Activated naive CD8-positive, alpha-beta T cell treated with anti-CD3 and anti-CD28 coated beads for 36 hours (primary cell): ENCODE results near the gene THOP1. TPM values are rescaled to one million over a fixed set of nuclear protein-coding genes. Genes with fewer than 3 reads are reported as not detected.

Experiments used
- DNase-seq: peaks from one replicate; pipeline ENCODE4 v3.0.0; 2021
- H3K27ac Mint-ChIP-seq: one replicate; pipeline ENCODE4 v1.8.0; 2022; ENCODE audit warnings: mild to moderate bottlenecking, moderate library complexity, mixed read lengths
- H3K27me3 Mint-ChIP-seq: one replicate; pipeline ENCODE4 v1.8.0; 2022; ENCODE audit warnings: mild to moderate bottlenecking, mixed read lengths
- H3K36me3 Mint-ChIP-seq: one replicate; pipeline ENCODE4 v1.8.0; 2021; ENCODE audit warnings: mild to moderate bottlenecking, mixed read lengths
- H3K4me1 Mint-ChIP-seq: one replicate; pipeline ENCODE4 v1.8.0; 2021; ENCODE audit warnings: mixed read lengths
- H3K4me3 Mint-ChIP-seq: one replicate; pipeline ENCODE4 v1.8.0; 2022; ENCODE audit warnings: mild to moderate bottlenecking, moderate library complexity, mixed read lengths
- H3K9me3 Mint-ChIP-seq: one replicate; pipeline ENCODE4 v1.8.0; 2022; ENCODE audit warnings: mixed read lengths
- total RNA-seq, 2 experiments: library from RNA; stranded (reverse); gene quantifications; one replicate each; pipeline ENCODE4 v1.2.3, GENCODE V29; 2021

Gene THOP1
- total RNA-seq, 2 experiments from 2014 or later: 164 to 170 TPM

DNA sequence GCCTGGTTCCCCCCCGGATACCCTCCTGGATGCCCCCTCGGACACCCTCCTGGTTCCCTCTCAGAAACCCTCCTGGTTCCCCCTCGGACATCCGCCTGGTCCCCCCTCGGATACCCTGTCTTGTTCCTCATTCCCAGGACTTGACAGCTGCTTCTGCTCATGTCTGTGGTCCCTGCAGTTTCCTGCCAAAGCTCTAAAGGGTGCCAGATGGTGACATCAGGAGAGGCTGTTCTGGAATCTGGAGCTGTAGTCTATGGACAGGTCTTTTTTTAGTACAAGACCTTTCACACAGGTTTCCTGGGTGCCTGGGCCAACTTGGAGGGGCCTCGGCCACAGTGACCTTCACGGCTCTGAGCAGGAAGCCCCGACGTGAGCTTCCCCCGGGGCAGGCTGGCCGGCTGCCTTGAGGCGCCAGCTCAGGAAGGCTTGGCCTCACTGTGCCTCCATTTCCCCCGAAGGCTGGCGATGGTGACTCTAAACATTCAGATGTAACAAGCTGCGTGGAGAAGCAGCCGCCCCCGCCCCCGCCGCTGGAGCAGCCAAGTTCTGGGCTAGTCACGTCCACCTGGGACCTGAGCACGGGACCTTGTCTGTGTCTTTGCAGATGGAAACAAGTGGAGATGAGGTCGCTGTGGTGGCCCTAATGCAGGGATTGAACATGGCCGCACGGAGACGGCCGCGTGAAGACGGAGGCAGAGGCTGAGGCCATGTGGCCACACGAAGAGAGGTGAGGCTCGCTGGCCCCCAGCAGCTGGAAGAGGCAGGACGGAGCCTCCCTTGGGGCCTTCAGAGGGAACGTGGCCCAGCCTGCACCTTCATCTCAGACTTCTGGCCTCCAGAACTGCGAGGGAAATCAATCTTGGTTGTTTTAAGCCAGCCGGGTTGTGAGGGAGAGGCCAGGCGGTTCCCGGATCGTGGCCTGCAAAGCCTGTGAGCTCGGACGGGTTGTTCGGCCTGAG is 15.0 kb upstream of the THOP1 start:
- Mint-ChIP-seq H3K4me1 (peaks cover 8% of the 10 kb centered on the region), H3K9me3 (no peaks in the 10 kb centered on the region), H3K36me3 (peaks cover 9% of the 10 kb centered on the region), H3K27ac (no peak overlapping the region), H3K27me3 (no peaks in the 10 kb centered on the region), H3K4me3 (no peak overlapping the region)
- no peak for DNase-seq

- H3K27me3 Mint-ChIP-seq: no peaks in the 10 kb centered on the region
Measured at GRCh38 chr19:2771786-2772674, 13.3 kb upstream of the THOP1 start.

GRCh38 chr19:2774083-2774679 is 11.1 kb upstream of the THOP1 start:
- H3K4me1 Mint-ChIP-seq: peaks cover 20% of the 10 kb centered on the region
- no peaks in the 10 kb centered on the region for H3K27me3 Mint-ChIP-seq
- no peaks in the 10 kb centered on the region for H3K9me3 Mint-ChIP-seq
- peak overlapping the region; percentile 52 for H3K27ac Mint-ChIP-seq
- DNase-seq: no peak
- H3K36me3 Mint-ChIP-seq: peaks cover 23% of the 10 kb centered on the region
- no peak overlapping the region for H3K4me3 Mint-ChIP-seq

More at GRCh38 chr19:2771786-2772674, 13.3 kb upstream of the THOP1 start:
- no peak for DNase-seq
- peaks cover 17% of the 10 kb centered on the region for H3K4me1 Mint-ChIP-seq
- no peak overlapping the region for H3K4me3 Mint-ChIP-seq
- no peak overlapping the region for H3K27ac Mint-ChIP-seq
- peaks cover 22% of the 10 kb centered on the region for H3K36me3 Mint-ChIP-seq
- no peaks in the 10 kb centered on the region for H3K9me3 Mint-ChIP-seq

DNA sequence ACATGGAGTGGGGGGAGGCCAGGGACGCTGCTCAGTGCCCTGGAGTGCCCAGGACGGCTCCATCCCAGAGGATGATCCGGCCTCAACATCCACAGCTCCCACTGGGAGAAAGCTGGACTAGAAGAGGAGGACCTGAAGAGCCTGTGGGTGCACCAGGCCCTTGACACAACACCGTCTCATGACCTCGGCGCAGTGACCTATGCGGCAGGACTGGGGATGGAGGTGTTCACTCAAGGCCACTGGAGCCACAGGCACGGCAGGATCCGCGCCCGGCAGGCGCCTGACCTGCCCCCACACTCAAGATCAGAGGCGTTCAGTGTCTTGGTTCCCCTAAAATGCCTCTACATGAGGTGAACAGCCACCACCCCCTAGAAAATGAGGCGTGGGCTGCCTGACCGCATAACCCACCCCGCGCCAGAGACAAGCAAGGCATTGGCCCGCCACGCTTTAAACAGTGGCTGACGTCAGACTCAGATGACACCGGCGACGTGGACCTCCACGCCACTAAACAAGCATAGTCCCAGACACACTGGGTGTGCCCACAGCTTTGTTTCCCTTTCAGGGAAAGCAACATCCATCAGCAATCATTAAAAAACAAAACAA is 10.2 kb upstream of the THOP1 start:
- Mint-ChIP-seq H3K4me3 (peak overlapping the region; percentile 78), H3K27me3 (no peaks in the 10 kb centered on the region), H3K9me3 (no peaks in the 10 kb centered on the region), H3K27ac (peak overlapping the region; percentile 92), H3K36me3 (peaks cover 23% of the 10 kb centered on the region), H3K4me1 (peaks cover 21% of the 10 kb centered on the region)
- no peak for DNase-seq

DNA sequence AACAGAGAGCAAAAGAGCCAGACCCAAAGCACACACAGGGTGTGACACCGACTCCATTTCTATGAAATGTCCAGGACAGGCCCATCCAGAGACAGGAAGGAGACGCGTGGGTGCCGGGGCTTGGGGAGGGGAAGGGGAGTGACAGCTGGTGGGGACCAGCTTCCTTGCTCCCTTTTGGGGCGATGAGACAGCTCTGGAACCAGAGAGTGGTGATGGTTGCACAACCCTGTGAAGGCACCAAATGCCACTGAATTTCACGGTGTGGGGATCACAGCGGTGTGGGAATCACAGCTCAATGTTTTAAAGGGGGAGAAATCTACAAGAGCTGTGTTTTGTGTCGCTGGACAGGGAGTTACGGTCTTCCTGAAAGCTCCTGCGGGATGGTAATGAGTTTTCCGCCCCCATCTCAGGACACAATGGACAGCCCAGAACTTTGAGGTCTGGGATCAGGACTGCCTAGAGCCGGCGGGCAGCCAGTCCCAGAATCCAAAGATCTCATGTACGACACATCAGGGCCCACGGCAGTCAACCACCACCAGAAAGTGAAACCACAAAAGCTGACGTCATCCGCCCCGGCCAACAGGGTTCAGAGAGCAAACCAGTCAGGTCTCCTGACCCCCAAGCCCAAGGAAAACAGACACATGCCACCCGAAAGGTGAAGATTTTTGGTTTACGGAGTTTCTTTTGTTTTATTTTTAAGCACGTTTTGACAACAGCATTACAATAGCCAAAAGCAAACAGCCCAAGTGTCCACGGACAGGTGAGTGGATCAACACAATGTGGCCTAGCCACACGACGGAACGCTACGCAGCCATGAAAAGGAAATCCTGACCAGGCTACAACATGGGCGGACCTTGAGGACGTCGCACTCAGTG is 9.5 kb upstream of the THOP1 start:
- Mint-ChIP-seq H3K4me3 (peak overlapping the region; percentile 78), H3K27ac (peak overlapping the region; percentile 92), H3K4me1 (peaks cover 27% of the 10 kb centered on the region), H3K9me3 (no peaks in the 10 kb centered on the region), H3K27me3 (no peaks in the 10 kb centered on the region), H3K36me3 (peaks cover 23% of the 10 kb centered on the region)
- DNase-seq: peak; percentile 78

GRCh38 chr19:2777952-2778683 is 7.2 kb upstream of the THOP1 start:
- no peak for DNase-seq
- Mint-ChIP-seq H3K36me3 (peaks cover 21% of the 10 kb centered on the region), H3K27me3 (no peaks in the 10 kb centered on the region), H3K4me1 (peaks cover 32% of the 10 kb centered on the region), H3K4me3 (no peak overlapping the region), H3K9me3 (no peaks in the 10 kb centered on the region), H3K27ac (no peak overlapping the region)

DNA sequence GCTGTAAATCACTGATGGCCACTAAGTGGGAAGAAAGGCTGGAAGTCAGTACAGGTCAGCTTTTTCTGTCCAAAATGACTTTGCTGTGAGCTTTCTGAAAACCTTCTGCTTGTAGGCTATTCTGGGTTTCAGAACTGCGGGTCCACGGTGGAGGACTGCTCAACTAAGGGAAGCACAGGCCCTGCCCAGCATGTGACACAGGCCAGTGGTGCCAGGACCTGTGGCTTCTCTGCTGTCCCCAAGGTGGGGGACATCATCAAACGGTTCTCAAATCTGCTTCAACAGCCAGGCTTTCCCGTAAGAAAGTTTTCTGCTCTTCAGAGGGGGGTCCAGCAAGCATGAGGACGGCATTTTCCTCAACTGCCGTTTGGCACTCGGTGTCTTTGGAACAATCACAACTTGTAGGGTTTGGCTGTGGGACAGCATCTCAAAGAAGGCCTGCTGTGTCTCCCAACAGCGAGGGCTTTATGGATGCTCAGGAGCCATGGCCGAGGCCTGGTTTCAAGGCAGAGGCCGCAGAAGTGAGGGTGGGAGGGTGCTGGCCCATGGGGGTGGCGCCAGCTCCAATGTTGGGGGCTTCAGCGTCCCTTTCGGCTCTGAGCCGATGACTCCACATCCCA is 6.1 kb upstream of the THOP1 start:
- Mint-ChIP-seq H3K9me3 (no peaks in the 10 kb centered on the region), H3K4me1 (peaks cover 42% of the 10 kb centered on the region), H3K27me3 (no peaks in the 10 kb centered on the region), H3K36me3 (peaks cover 22% of the 10 kb centered on the region), H3K27ac (no peak overlapping the region), H3K4me3 (no peak overlapping the region)
- DNase-seq: no peak

DNA sequence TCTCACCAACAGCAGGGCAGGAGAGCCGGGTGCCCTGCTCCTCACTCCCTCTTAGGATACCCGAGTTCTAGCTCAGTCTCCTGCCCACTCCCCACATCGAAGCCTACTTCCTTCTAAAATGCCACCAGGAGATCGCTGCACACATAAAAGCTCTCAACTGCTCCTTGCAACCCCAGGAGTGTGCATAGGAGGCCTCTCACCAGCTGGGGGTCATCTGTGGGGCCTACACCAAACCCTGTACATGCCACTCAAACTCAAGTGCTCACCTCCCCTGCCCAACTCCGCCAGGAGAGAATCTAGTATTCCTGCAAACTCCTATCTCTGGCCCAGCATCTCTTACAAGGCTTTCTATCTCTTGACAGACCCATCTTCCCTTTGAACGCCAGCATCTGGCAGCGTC is 5.0 kb upstream of the THOP1 start:
- H3K27me3 Mint-ChIP-seq: no peaks in the 10 kb centered on the region
- DNase-seq: no peak
- peaks cover 20% of the 10 kb centered on the region for H3K36me3 Mint-ChIP-seq
- H3K27ac Mint-ChIP-seq: peak overlapping the region; percentile 36
- H3K9me3 Mint-ChIP-seq: no peaks in the 10 kb centered on the region
- peaks cover 44% of the 10 kb centered on the region for H3K4me1 Mint-ChIP-seq
- no peak overlapping the region for H3K4me3 Mint-ChIP-seq

- Mint-ChIP-seq H3K27me3 (no peaks in the 10 kb centered on the region), H3K36me3 (peaks cover 10% of the 10 kb centered on the region), H3K4me1 (peaks cover 40% of the 10 kb centered on the region), H3K9me3 (no peaks in the 10 kb centered on the region), H3K4me3 (peak overlapping the region; percentile 90), H3K27ac (peak overlapping the region; percentile 80)
- no peak for DNase-seq
Measured at GRCh38 chr19:2782329-2782935, 2.9 kb upstream of the THOP1 start.

DNA sequence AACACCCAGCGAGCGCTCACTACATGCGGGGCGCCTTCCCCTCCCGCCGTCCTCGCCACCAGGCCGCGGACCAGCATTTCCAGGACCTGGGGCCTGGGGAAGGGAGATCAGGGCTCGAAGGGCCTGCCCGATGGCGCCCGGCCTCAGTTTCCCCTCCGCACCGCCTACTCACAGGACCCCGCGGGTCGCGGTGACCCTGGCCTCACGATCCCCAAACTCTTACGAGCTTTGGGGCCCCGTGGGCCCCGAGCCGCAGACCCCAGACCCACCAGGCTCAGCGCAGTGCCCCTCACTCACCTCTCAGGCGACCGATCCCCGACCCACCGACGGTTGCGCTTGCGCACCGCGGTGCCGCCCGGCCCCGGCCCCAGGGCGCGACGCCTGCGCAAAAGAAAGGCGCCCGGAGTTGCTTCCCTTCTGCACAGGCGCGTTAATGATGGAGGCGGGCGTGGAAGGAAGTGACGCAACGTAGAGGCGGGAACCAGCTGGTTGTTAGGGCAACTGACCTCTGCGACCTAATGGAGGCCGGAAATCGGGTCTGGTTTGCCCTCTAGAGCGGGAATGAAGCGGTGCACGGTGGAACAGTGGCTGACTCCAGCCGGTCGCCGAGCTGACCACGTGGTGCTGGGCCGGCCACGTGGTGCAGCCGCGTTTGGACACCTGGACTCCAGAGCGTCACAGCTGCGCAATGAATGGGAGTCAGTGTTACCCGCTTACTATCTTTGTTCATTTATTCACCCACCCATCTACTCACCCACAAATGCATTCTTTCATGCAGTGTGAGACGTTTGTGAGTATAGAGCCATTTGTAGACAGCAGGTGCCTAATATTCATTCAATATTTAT is 2.1 kb upstream of the THOP1 start, which contains the start of gene SGTA:
Gene SGTA (minus strand): TSS at position 338 of the 845 bp plus-strand sequence. CDS start 14,205 bp downstream, outside the sequence.
- Mint-ChIP-seq H3K4me3 (peak within 1 kb of the TSS; percentile 90), H3K4me1 (peaks cover 44% of the 10 kb centered on the region), H3K27me3 (no peaks in the 10 kb centered on the region), H3K9me3 (no peaks in the 10 kb centered on the region), H3K27ac (peak within 1 kb of the TSS; percentile 92), H3K36me3 (peaks cover 13% of the 10 kb centered on the region)
- DNase-seq: peak; percentile 97

GRCh38 chr19:2783781-2784145 is 1.5 kb upstream of the THOP1 start:
- Mint-ChIP-seq H3K4me1 (peaks cover 41% of the 10 kb centered on the region), H3K4me3 (peak overlapping the region; percentile 76), H3K36me3 (peaks cover 14% of the 10 kb centered on the region), H3K27me3 (no peaks in the 10 kb centered on the region), H3K27ac (peak overlapping the region; percentile 92), H3K9me3 (no peaks in the 10 kb centered on the region)
- DNase-seq: no peak

- Mint-ChIP-seq H3K36me3 (peaks cover 19% of the 10 kb centered on the region), H3K27ac (no peak overlapping the region), H3K27me3 (no peaks in the 10 kb centered on the region), H3K4me3 (peak overlapping the region; percentile 97), H3K4me1 (peaks cover 32% of the 10 kb centered on the region), H3K9me3 (no peaks in the 10 kb centered on the region)
- no peak for DNase-seq
Measured at GRCh38 chr19:2787115-2787514, 1.8 kb downstream of the THOP1 start.
